ENCODE measurements around the gene KNOP1.

KNOP1 gene, protein sequence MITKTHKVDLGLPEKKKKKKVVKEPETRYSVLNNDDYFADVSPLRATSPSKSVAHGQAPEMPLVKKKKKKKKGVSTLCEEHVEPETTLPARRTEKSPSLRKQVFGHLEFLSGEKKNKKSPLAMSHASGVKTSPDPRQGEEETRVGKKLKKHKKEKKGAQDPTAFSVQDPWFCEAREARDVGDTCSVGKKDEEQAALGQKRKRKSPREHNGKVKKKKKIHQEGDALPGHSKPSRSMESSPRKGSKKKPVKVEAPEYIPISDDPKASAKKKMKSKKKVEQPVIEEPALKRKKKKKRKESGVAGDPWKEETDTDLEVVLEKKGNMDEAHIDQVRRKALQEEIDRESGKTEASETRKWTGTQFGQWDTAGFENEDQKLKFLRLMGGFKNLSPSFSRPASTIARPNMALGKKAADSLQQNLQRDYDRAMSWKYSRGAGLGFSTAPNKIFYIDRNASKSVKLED

DNA sequence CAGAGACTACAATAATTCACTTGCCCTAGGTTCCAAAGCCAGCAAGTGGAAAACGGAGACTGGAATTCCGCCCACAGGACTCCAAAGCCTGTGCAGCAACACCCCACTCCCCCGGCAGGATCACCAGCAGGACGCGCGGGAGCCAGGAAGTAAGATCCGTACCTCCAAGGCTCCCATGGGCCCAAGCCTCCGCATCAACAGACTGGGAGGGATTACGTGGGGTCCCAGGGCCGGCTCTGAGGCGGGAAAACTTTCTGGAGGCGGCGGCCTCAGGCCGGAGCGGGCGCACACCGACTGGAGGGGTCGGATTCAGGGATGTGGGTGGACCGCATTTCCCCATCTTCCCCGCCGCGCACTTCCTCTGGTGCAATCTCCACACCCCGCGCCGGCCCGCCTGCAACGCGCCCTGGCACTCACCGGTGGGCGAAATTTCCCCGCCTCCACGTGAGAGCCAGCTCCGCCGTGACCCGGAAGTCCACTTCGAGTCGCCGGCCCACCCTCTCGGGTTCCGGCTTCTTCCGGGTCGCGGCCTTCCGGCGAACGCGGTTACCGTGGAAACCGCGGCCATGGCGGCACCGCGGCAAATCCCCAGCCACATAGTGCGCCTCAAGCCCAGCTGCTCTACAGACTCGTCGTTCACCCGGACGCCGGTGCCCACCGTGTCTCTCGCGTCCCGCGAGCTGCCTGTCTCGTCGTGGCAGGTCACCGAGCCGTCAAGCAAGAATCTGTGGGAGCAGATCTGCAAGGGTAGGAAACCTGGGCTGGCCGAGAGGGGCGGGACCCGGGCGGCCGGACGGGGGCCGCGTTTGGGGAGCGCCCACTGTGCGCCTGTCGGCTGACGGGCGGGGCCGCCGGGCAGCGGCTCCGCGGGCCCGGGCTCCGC, at the start of gene KNOP1, which contains the start of gene IQCK:
Gene KNOP1, minus strand, starts transcription at position 487 of the 883 bp plus-strand sequence. CDS start 3,192 bp downstream, outside the sequence.
Gene IQCK, plus strand, starts transcription at position 531 of the 883 bp plus-strand sequence. Its CDS starts 36 bp downstream, at position 567.
- TF ChIP-seq POLR2A (IDR thresholded peaks at IDR 0.05; ENCODE audit: low read length) (peak; percentile 33), GATA1 (IDR thresholded peaks at IDR 0.05; ENCODE audit: low read depth, low read length) (no peak)
- peak; percentile 90 to 92 for DNase-seq

DNA sequence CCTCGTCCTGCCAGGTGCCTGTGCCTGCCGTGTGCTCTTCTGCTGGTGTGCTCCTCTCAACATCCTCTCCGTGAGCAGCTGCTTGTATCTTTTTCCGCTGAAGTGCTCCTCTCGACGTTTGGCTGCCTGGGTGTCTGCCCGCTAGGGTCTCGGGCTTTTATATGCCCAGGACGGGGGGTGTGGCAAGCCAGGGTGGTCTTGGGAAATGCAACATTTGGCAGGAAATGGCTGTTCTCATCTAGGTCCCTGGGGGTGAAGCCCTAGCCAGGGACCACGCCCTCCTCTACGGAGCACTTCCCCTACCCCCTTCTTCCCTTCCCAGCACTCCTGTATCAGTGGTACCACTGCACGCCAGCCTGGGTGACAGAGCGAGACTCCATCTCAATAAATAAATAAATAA, 49.5 kb upstream of the KNOP1 start:
- DNase-seq = no peak
- TF ChIP-seq POLR2A (IDR thresholded peaks at IDR 0.05; ENCODE audit: low read length) (no peak), GATA1 (IDR thresholded peaks at IDR 0.05; ENCODE audit: low read depth, low read length) (no peak)

DNA sequence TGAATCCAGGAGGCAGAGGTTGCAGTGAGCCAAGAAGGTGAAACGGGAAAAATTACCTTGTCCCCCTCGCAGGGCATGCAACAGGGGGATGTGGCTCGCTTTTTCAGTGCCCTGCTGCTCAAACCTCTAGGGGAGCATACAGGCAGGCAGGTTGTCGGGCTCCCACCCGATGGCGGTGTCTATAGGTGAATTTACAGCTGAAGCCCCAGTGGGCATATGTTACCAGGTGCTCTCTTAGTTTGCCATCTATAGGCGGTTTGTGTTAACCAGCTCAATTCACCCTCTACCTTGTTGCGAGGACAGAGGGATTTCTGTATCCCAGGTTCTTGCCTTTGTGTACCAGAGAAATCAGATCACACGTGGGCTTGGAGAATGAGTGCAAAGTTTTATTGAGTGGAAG, 49.0 kb upstream of the KNOP1 start:
- TF ChIP-seq GATA1 (IDR thresholded peaks at IDR 0.05; ENCODE audit: low read depth, low read length) = no peak
- TF ChIP-seq POLR2A (IDR thresholded peaks at IDR 0.05; ENCODE audit: low read length) = no peak

DNA sequence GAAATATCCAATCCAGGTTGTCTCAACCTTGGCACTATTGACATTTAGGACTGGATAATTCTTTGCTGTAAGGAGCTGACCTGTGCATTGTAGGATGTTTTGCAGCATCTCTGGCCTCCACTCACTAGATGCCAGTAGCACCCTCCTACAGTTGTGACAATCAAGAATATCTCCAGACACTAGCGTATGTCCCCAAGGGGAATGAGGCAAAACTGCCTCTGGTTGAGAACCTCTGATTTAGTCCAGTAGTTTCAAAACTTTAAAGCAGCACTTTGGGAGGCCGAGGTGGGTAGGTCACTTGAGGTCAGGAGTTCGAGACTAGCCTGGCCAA, 48.5 kb upstream of the KNOP1 start:
- TF ChIP-seq GATA1 (IDR thresholded peaks at IDR 0.05; ENCODE audit: low read depth, low read length) (no peak), POLR2A (IDR thresholded peaks at IDR 0.05; ENCODE audit: low read length) (no peak)
- DNase-seq = no peak

More for the DNA sequence above, 49.0 kb upstream of the KNOP1 start:
- no peak for DNase-seq

DNA sequence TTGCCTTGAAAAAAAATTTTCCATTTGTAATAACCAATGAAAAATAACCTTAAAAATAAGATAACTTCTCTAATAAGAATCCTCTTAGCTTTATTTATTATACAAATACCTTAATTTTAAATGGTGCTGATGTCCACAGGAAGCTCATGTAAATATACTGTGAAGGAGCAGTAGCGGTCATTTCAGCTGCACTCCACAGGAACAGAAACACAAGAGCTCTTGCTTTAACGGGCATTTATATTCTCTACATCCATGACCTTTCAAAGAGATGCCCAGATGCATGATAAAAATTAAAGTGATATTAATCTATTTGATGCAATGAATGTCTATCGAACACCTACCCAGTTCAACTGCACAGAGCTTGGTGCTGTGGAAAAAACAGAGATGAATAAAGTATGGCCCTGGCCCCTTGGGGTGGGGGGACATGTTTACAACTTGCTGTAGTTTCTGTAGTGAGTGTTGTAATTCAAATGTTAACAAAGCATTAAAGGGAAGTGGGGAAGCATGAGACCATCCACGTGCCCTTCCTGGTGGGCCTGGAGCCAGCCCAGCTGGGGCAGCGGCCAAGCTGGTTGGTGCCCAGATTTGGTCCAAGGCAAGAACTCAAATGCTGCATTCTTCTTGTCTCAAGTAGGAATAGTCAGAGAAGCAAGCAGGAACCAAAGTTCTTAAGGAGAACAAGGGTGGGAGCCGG, 48.0 kb upstream of the KNOP1 start:
- no peak for DNase-seq
- no peak for TF ChIP-seq GATA1 (IDR thresholded peaks at IDR 0.05; ENCODE audit: low read depth, low read length)
- no peak for TF ChIP-seq POLR2A (IDR thresholded peaks at IDR 0.05; ENCODE audit: low read length)

DNA sequence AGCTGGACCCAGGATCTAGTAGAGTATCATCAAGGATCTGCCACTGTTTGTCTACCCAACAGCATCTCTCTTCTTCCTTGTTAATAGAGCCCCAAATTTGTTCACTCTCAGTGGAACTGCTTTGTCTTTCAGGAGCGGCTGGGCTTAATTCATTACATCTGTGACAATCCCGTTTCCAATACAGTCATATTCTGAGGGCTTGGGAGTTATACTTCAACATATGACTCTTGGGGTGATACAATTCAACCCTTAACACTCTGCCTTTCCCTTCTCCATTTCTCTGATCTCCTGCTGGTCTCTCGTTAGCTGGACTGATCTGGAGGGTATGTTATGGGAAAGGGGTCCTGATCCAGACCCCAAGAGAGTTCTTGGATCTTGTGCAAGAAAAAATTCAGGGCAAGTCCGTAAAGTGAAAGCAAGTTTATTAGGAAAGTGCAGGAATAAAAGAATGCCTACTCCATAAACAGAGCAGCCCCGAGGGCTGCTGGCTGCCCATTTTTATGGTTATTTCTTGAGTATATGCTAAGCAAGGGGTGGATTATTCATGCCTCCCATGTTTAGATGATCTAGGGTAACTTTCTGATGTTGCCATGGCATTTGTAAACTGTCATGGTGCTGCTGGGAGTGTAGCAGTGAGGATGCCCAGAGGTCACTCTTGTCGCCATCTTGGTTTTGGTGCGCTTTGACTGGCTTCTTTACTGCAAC, 42.5 kb upstream of the KNOP1 start:
- DNase-seq = no peak
- TF ChIP-seq POLR2A (IDR thresholded peaks at IDR 0.05; ENCODE audit: low read length) (no peak), GATA1 (IDR thresholded peaks at IDR 0.05; ENCODE audit: low read depth, low read length) (no peak)

DNA sequence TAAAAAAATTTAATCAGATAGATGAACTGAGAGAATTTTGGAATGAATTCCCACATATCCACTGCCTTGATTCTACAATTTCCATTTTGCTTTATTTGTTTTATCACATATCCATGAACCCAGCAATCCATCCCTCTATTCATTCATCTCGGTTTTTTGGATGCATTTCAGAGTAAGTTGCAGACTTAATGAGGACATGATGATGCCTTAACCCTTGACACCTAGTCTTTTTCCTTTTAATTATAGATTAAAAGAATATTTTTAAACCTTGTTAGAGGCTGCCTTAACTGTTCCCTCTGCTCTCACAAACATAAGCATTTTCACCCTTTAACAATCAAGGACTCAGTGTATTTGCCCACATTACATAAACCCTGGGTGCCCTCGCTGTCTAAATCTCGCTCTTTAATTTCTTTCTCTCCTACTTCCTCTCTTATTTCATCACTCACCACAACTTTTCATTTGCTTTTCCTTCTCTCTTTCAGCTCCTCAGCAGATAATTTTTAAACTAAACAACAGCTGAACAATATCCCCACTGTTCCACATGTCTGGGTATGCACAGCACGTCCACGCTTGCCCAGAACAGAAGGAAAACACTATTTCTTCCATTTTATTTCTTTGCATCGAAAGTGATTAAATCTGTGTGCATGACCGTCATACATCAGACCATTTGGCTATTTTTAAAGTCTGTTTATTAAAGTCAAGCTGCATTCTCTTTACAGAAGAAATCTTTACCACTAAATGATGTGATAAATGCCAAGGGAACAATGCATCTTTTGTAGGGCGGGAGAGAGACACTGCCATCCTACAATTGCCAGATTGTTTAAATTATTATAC, 40.0 kb upstream of the KNOP1 start:
- no peak for DNase-seq
- TF ChIP-seq POLR2A (IDR thresholded peaks at IDR 0.05; ENCODE audit: low read length) = no peak
- TF ChIP-seq GATA1 (IDR thresholded peaks at IDR 0.05; ENCODE audit: low read depth, low read length) = no peak

DNA sequence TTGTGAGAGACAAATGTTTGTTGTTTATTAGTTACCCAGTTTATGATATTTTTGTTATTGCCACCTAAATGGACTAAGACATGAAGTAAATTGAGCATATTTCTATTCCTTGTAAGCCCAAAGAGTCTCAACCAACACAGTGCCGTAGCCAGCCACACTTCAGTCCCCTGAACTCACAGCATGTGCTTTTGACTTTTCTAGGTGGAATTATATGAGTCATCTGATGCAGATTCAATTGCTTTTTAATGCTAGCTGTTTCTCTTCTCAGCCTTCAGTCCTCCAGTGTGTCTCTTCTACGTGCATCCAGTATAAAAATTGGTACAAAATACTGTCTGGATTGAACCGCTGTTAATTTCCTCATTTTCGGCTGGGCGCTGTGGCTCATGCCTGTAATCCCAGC, 39.0 kb upstream of the KNOP1 start:
- no peak for DNase-seq
- TF ChIP-seq GATA1 (IDR thresholded peaks at IDR 0.05; ENCODE audit: low read depth, low read length) (no peak), POLR2A (IDR thresholded peaks at IDR 0.05; ENCODE audit: low read length) (no peak)

DNA sequence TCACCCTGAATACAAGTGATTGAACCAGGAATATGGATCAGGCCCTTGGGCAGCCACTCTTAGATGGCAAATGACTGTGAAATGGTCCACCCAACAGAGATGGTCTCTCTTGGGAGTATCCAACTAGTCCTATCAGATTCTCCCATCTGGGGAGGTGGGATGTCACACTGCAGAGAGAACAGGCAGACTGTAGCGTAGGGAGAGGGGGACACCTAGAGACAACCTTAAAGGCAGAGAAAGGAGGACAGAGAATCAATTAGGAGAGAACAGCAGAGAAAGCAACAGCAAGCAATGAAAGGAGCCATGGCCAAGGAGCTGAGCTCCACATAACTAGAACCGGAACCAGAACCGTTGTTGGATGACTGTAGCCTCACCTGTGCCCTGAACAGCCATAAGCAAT, 37.2 kb upstream of the KNOP1 start:
- TF ChIP-seq GATA1 (IDR thresholded peaks at IDR 0.05; ENCODE audit: low read depth, low read length) = no peak
- no peak for TF ChIP-seq POLR2A (IDR thresholded peaks at IDR 0.05; ENCODE audit: low read length)
- no peak for DNase-seq

DNA sequence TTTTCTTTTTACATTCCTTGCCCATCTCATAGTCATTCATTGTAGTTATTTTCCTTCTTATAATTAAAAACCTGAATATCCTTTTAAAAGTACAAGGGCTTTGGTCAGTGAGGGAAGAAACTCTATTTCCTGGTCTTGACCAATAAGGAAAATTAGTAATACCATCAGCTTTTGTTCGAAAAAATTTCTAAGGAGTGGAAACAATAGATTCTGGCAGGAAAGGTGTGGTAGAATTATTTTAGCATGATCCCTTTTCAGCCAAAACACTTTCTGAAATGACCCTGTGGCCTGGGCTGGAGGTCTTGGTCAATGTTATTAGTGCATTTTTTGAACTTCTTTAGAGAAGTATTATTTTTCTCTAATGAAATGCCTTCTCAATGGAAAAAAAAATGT, 36.6 kb upstream of the KNOP1 start:
- no peak for TF ChIP-seq POLR2A (IDR thresholded peaks at IDR 0.05; ENCODE audit: low read length)

DNA sequence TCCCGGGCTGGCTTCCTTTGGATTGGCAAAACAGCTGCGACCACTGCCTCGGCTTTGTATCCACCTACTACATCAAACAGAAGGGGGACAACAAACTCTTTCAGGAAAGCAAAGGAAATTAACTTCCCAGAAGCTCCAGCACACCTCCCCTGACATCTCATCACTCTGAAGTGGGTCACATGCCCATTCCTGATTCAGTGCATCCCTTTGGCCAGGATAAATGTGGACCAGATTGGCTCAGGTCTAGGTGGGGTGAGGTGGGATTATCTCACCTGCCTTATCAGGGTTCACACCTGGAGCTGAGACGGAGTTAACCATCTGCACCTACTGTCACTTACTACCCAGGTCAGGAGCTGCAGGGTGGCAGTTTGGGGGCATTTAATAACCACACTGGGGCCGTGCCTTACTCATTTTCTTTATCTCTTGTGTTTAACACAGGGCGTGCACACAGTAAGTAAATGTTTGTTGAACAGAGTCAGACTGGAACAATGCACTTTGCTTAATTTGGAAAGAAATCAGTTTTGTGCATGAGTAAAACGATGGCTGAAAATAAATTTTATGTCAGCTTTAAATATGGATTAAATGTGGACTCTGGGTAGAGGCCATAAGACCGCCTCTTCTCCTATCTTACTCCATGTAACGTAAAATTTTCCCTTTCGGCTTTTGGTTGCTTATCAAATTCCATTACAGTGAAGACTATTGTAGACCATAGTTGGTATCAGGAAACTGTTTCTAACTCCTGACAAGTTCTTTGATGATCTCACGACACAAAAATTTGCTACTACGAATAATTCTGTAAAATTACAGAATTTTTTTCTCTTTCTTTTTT, 36.0 kb upstream of the KNOP1 start:
- TF ChIP-seq GATA1 (IDR thresholded peaks at IDR 0.05; ENCODE audit: low read depth, low read length) (no peak), POLR2A (IDR thresholded peaks at IDR 0.05; ENCODE audit: low read length) (no peak)
- DNase-seq = no peak

More for the DNA sequence above, 36.6 kb upstream of the KNOP1 start:
- no peak for DNase-seq

Data from erythroblast (primary cell).